MM.1S (cell line): Measurements from ENCODE around the gene IL17C.

Experiments
- CTCF ChIP-seq: fragments of 300-600 bp; sonication (generic); IDR thresholded peaks from 2 replicates; pipeline ENCODE4 v1.5.1; 2016; ENCODE audit warnings: antibody characterized with exemption, low read length, mixed read lengths
- EZH2phosphoT487 ChIP-seq: fragments of 300-600 bp; sonication (generic); IDR thresholded peaks from 2 replicates; pipeline ENCODE4 v1.6.1; 2018; ENCODE audit warnings: antibody characterized with exemption, low read length

DNA sequence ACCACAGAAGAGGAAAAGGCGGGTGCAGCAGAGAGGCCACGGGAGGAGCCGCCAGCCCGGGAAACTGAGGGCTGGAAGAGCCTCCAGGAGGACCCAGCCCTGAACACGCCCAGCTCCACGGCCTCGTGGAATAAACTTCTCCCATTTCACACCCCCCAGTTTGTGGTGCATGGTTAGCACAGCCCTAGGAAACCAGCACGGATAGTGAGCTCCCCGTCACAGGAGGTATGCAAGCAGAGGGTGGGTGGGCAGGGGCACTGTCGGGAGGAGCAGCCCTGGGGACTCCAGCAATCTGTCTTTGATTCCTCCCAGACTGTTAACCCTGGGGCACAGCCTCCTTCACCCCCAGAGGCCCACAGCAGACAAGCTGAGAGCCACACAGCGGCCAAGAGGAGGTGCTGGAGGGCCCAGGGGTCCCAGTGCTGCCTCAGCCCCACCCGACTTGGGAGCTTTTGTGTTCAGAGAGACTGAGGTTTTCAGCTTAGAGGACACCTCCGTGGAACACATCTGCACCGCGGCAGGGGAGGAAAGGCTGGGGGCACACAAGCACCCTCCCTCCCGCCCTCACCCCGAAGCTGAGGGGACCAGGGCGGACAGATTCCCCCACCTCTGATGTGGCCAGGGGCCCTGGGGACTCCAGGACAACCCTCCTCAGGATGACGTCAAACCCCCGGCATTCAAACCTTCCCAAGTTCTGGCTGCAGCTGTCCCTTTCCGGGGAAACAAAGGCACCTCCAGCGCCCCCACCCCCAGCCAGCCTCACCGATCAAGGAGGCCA lies 1.7 kb upstream of the IL17C start:
- TF ChIP-seq CTCF (no peak), EZH2phosphoT487 (no peak)
